CD4-positive, alpha-beta T cell treated with Interleukin-1 beta for 1 hour (primary cell): ENCODE results near the gene PTBP1.
"Not testable (repeated sequence)": the region's sequence is repeated elsewhere in the genome, so short reads cannot be mapped to it uniquely, and the experiment has no call there.

ENCODE experiments used
- DNase-seq, 2 donors: peaks; one replicate each; pipeline ENCODE4 v3.0.0-alpha.2; 2020 to 2022

The PTBP1 gene

DNA sequence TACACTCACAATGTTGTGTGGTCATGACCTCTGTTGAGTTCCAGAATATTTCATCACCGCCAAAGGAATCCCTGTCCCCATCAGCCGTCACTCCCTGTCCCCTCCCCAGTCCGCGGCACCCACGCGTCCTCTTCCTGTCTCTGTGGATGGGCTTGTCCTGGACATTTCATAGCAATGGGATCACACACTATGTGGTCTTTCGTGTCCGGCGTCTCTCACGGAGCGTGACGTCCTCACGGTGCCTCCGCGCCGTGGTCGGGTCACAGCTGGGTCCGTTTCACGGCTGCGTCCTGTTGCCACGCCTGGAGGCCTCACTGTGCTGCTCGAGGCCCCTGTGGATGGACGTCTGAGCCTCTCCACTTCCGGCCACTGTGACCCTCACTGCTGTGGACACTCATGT lies 37.0 kb downstream of the PTBP1 start:
- DNase-seq: no peak

DNA sequence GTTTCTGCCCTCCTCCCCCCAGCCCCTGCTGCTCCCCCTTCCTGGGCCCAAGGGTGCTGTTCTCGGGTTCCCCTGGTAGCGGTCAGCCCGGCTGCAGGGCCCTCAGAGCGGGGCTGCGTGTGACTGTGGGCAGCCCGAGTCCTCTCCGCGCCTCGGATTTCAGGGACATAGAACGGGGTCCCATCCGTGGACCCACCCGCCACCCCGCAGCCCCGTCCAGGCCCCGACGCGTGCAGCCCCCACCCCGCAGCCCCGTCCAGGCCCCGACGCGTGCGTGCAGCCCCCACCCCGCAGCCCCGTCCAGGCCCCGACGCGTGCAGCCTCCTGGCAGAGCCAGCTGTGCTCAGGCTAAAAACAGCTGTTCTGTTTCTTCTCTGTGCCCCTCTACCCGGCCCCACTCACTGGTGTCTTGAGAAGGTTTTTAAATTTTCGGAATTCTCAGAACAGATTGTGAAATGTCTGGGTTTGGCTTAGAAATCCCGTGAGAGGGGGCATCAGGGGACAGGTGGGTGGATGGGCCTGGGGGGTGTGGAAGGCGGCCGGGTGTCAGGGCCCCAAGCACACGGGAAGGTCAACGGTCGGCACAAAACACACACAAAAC lies 38.1 kb downstream of the PTBP1 start:
- DNase-seq: no peak

GRCh38 chr19:840519-841206 lies 43.4 kb downstream of the PTBP1 start, which contains the start of gene PRTN3:
TSS of gene PRTN3 (plus strand) at chr19:840999. CDS start at chr19:841009, 10 bp downstream.
- DNase-seq: peak in 1 of 2 donors; percentile 34

DNA sequence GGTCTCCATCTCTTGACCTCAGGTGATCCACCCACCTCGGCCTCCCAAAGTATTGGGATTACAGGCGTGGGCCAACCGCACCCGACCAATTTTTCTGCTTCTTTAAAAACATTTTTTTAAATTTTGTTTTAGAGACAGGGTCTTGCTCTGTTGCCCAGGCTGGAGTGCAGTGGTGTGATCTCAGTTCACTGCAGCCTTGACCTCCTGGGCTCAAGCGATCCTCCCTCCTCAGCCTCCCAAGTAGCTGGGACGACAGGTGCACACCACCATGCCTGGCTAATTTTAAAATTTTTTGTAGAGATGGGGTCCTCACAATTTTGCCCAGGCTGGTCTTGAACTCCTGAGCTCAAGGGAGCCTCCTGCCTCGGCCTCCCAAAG lies 45.5 kb downstream of the PTBP1 start:
- not testable (repeated sequence) for DNase-seq

DNA sequence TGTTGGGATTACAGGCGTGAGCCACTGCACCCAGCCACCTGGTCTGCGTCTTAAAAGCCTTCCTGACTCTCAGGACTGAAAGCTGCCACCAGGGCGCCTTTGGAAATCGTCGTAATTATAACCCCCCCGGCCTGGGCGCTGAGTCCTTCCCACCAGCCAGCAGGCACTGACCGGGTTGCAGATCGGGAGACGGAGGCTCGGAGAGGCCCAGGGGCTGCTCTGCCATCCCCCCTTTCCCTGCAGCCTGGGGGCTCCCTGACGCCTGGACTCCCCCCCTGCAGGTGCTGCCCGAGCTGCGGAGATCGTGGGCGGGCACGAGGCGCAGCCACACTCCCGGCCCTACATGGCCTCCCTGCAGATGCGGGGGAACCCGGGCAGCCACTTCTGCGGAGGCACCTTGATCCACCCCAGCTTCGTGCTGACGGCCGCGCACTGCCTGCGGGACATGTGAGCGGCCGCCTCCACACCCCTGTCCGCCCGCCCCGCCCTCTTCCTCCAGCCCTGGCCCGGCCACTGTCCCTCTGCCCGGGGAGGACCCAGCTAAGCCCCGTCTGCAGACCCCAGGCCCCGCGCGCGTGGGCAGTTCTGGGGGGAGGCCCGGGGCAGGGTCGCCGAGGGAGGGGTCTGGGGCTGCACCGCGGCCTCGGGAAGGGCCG lies 46.1 kb downstream of the PTBP1 start:
- no peak for DNase-seq

- DNase-seq: no peak
Observed at GRCh38 chr19:843836-844545, 46.7 kb downstream of the PTBP1 start.

- no peak for DNase-seq
Observed at GRCh38 chr19:844546-844971, 47.3 kb downstream of the PTBP1 start.

- DNase-seq: no peak
Observed at GRCh38 chr19:845707-846521, 48.7 kb downstream of the PTBP1 start.

DNA sequence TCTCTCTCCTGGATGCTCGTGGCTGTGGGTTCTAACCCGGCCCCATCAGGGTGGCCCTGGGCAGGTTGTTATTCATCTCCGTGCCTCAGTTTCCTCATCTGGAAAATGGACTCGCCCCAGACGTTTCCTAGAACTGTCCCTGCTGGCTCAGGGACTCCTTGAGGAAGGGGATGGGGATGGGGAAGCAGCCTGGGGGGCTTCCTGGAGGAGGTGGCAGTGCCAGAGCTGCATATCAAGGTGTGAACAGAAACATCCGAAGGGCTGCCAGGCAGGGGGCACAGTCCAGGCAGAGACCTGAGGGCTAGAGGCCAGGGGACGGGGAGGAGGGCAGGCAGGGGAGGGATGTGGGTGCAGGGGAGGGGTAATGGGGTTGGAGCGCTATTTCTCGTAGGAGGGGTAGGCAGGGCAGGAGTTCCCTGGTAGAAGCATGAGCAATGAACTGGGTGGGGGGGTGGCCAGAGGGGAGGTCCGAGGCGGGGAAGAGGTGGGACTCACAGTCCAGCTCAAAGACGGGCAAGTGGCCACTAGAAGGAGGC lies 51.2 kb downstream of the PTBP1 start:
- no peak for DNase-seq

GRCh38 chr19:849195-849594 lies 51.9 kb downstream of the PTBP1 start:
- DNase-seq: not testable (repeated sequence)

- no peak for DNase-seq
Observed at GRCh38 chr19:850221-850978, 53.1 kb downstream of the PTBP1 start.

- no peak for DNase-seq
Observed at GRCh38 chr19:850979-851335, 53.7 kb downstream of the PTBP1 start.

DNA sequence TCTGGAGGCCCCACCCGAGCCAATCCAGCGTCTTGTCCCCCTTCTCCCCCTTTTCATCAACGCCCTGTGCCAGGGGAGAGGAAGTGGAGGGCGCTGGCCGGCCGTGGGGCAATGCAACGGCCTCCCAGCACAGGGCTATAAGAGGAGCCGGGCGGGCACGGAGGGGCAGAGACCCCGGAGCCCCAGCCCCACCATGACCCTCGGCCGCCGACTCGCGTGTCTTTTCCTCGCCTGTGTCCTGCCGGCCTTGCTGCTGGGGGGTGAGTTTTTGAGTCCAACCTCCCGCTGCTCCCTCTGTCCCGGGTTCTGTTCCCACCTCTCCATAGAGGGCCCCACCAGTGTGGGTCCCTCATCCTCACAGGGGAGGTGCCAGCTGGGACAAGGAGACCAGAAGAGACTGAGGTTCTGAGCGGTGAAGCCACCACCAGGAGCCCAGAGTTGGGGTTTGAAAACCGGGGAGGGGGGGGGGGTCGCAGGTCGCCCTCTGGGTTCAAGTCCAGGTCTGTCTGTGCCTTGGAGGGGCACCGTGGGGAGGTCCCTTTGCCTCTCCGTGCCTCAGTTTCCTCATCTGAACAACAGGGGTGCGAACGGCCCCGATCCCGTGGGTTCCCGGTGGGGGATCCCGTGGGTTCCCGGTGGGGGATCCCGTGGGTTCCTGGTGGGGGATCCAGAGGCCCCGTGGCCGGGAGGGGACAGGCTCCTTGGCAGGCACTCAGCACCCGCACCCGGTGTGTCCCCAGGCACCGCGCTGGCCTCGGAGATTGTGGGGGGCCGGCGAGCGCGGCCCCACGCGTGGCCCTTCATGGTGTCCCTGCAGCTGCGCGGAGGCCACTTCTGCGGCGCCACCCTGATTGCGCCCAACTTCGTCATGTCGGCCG lies 55.1 kb downstream of the PTBP1 start, which contains the start of gene ELANE:
TSS of gene ELANE (plus strand) at position 168 of the 878 bp plus-strand sequence. CDS start at position 194, 26 bp downstream.
- DNase-seq: no peak

- DNase-seq: no peak
Observed at GRCh38 chr19:853014-853585, 55.8 kb downstream of the PTBP1 start.

DNA sequence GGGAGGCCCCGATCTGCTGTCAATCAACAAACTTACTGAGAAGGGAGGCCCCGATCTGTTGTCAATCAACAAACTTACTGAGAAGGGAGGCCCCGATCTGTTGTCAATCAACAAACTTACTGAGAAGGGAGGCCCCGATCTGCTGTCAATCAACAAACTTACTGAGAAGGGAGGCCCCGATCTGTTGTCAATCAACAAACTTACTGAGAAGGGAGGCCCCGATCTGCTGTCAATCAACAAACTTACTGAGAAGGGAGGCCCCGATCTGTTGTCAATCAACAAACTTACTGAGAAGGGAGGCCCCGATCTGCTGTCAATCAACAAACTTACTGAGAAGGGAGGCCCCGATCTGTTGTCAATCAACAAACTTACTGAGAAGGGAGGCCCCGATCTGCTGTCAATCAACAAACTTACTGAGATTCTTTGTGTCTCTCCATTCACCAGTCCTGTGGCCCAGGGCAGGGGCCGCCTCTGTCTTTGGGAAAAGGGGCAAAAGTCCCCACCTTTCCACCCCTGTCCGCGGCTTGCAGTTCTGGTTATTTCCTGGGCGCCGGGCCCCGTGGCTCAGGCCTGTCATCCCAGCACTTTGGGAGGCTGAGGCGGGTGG lies 56.5 kb downstream of the PTBP1 start:
- DNase-seq: not testable (repeated sequence)

DNA sequence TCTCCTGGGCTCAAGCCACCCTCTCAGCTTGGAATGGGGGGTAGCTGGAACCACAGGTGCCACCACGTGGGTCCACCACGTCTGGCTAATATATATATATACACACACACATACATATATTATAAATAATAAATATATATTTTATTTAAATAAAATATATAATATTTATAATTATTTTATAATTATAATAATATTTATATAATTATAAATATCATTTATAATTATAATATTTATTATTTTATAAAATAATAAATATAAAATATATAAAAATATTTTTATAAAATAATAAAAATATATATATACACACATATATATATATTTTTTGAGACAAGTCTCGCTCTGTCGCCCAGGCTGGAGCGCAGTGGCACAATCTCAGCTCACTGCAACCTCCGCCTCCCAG lies 57.3 kb downstream of the PTBP1 start:
- DNase-seq: no peak

DNA sequence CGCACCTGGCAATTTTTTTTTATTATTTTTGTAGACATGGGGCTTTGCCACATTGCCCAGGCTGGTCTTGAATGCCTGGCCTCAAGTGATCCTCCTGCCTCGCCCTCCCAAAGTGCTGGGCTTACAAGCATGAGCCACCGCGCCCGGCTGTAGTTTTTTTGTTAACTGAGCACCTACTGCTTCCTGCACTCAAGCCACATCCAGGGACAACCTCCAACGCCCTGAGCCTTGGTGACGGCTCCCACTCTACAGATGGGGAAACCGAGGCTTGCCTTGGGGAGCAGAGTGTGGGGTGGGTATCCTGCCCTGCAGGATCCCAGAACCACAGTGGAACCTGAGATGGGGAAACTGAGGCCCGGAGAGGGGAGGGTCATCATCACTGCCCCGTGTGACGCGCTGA lies 57.9 kb downstream of the PTBP1 start:
- no peak for DNase-seq

DNA sequence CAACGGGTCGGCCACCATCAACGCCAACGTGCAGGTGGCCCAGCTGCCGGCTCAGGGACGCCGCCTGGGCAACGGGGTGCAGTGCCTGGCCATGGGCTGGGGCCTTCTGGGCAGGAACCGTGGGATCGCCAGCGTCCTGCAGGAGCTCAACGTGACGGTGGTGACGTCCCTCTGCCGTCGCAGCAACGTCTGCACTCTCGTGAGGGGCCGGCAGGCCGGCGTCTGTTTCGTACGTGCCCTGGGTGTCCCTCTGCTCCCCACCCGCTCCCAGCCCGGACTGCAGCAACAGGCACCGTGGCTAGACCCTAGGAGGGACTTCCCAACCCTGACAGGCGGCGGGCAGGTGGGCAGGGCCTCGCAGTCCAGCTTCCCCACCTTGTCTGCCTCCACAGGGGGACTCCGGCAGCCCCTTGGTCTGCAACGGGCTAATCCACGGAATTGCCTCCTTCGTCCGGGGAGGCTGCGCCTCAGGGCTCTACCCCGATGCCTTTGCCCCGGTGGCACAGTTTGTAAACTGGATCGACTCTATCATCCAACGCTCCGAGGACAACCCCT lies 58.4 kb downstream of the PTBP1 start:
- no peak for DNase-seq

- DNase-seq: no peak
Observed at GRCh38 chr19:858284-858683, 61.0 kb downstream of the PTBP1 start.
